Fibroblast of mammary gland (primary cell): ENCODE results near the gene ZNF692.
A peak's percentile ranks its signal among the peaks of the same experiment; 100 is the strongest.

Source experiments
- DNase-seq: peaks from one replicate; pipeline ENCODE4 v3.0.0-alpha.2; 2010; ENCODE audit warnings: low read depth
- H3K4me3 ChIP-seq: 2 replicates; pipeline ENCODE4 v1.5.1; 2011; ENCODE audit warnings: low read depth, mild to moderate bottlenecking, low read length, moderate library complexity; ENCODE audit not compliant: control insufficient read depth
- CTCF ChIP-seq: conservative IDR thresholded peaks from 2 replicates; pipeline ENCODE4 v1.5.1; 2011; ENCODE audit warnings: low read depth, low read length, inconsistent platforms; ENCODE audit not compliant: control insufficient read depth, insufficient read depth

Gene ZNF692

GRCh38 chr1:248855580-248855979 is 3.3 kb downstream of the ZNF692 start:
- DNase-seq: no peak
- H3K4me3 ChIP-seq: no peak overlapping the region
- TF ChIP-seq CTCF: no peak

- no peak overlapping the region for H3K4me3 ChIP-seq
- TF ChIP-seq CTCF: no peak
- DNase-seq: no peak
Measured at GRCh38 chr1:248853663-248854375, 5.1 kb downstream of the ZNF692 start.

GRCh38 chr1:248852481-248853405 is 6.1 kb downstream of the ZNF692 start:
- peak; percentile 87 for DNase-seq
- TF ChIP-seq CTCF: no peak
- H3K4me3 ChIP-seq: no peak overlapping the region

- no peak for TF ChIP-seq CTCF
- H3K4me3 ChIP-seq: no peak overlapping the region
- DNase-seq: no peak
Measured at GRCh38 chr1:248851390-248851789, 7.5 kb downstream of the ZNF692 start.

GRCh38 chr1:248850536-248851251 is 8.2 kb downstream of the ZNF692 start:
- H3K4me3 ChIP-seq: no peak overlapping the region
- DNase-seq: no peak

More at GRCh38 chr1:248850536-248851251, 8.2 kb downstream of the ZNF692 start:
- no peak for TF ChIP-seq CTCF
